GM19193 (cell line): ENCODE measurements around the gene PPP6R3.

Experiments
- POLR2A ChIP-seq: IDR thresholded peaks from 4 replicates; pipeline ENCODE4 v1.6.1; 2011; ENCODE audit not compliant: insufficient read depth, insufficient read length; ENCODE audit errors: extremely low read depth

The PPP6R3 gene

DNA sequence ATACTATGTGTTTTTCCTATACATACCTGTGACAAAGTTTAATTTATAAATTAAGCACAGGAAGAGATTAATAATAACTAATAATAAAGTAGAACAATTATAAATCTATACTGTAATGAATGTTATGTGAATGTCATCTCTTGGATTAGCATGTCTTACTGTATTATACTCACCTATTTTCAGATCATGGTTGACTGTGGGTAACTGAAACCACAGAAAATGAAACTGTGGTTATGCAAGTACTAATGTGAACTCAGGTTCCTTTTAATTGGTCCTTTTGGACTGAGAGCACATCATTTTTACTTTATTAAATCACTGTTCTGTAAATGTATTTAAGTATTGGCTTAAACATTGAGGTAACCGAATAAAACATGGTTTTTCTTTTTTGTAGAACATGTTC is 108.8 kb downstream of the PPP6R3 start:
- no peak for TF ChIP-seq POLR2A

- no peak for TF ChIP-seq POLR2A
Measured at GRCh38 chr11:68570691-68571090, 110.1 kb downstream of the PPP6R3 start.

- no peak for TF ChIP-seq POLR2A
Measured at GRCh38 chr11:68574308-68574707, 113.8 kb downstream of the PPP6R3 start.

GRCh38 chr11:68575025-68575665 is 114.6 kb downstream of the PPP6R3 start:
- TF ChIP-seq POLR2A = no peak

DNA sequence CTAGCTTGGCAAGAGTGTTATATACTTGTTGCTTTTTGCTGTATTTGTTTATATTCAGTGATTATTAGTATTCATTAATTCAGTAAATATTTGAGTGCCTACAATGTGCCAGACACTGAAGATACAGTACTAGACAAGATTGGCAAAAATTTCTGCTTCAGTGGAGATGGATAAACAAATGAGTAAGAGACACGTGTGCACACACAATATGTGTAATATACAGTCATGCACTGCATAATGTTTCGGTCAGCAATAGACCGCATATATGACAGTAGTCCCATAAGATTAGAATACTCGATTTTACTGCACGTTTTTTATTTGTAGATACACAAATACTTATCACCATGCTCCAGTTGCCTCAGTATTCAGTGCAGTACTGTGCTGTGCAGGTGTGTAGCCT is 118.9 kb downstream of the PPP6R3 start:
- TF ChIP-seq POLR2A = no peak

DNA sequence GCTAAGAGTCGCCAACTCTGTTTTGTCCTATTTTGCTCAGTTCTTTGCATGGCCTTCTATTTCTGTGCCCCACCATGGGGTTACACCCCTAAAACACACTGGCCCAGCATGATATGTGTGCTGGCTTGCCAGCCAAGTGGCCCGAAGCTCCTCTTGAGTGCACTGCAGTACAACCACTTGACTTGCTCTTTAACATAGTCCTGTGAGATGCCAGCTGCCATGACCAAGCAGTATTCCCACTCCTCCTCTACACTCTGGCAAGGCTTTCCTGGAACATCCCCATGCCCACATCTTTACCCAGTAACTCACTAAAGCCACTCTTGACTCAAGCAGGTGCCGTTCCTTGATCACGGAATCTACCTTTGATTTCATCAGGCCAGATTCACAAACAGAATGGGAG is 120.9 kb downstream of the PPP6R3 start:
- TF ChIP-seq POLR2A = no peak

GRCh38 chr11:68581901-68582300 is 121.3 kb downstream of the PPP6R3 start:
- TF ChIP-seq POLR2A = no peak

- no peak for TF ChIP-seq POLR2A
Measured at GRCh38 chr11:68582416-68583040, 122.0 kb downstream of the PPP6R3 start.

DNA sequence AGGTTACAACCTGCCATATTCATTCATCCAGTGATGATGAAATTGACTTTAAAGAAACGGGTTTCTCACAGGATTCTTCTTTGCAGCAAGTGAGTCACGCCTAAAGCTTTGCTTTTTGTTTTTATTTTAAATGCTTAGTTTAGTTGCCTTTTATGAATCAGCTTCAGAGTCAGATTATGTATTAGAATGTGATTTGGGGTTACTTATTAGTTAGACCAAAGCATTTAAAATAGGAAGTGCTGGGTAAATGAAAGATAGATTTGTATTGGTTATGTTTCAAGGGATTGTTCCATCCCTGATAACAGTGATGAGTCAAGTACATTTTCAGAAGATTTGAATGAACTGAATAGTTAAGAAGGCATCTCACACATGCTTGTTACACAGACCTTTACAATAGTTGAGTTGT is 122.5 kb downstream of the PPP6R3 start:
- TF ChIP-seq POLR2A = no peak

DNA sequence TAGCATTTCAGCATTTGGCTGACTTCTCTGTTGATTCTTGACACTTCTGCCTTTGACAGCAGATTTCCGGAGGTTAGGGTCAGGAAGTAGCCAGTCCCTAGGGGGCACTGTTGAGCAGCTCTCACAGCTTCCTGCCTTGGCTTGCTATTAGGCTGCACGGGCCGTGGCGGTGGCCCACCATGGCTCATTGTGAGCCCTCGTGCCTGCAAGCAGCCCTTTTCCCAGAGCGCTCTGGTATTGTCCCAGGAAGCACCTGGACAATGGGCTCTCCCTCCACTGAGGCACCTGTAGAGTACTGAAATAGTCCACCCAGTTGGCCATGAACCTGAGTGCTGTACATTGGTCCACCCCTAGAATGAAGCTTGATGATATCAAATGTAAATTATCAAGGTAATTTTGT is 123.5 kb downstream of the PPP6R3 start:
- no peak for TF ChIP-seq POLR2A

GRCh38 chr11:68584991-68585524 is 124.5 kb downstream of the PPP6R3 start:
- TF ChIP-seq POLR2A = no peak

DNA sequence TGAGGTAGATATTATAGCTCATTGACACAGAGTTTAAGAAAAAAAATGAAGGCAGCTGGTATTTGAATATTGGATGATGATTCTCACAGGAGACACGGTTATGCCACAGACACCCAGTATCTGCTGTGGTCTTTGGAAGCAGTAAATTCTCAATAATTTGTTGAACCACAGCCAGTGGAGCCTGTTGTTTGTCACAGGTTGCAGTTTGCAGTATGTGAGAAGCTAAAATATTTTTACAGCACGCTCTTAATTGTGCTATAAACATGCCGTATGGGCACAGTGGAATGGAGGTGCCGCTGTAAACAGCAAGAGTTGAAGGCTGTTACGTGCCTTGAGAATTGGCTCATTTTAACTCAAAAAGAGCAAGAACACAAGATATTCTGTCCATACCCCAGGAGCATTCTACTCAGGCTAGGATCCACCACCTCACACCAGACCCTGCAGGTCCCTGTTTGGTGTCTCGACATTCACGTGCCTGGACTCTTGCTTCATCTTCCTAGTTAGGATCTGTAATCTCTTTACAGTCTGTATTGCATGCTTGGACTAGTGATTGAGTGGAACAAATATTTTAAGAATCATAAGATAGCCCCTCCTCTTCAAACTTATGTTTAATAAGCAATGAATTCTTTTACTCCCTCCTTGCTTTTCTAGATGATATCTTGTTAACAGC is 129.1 kb downstream of the PPP6R3 start:
- TF ChIP-seq POLR2A = no peak

DNA sequence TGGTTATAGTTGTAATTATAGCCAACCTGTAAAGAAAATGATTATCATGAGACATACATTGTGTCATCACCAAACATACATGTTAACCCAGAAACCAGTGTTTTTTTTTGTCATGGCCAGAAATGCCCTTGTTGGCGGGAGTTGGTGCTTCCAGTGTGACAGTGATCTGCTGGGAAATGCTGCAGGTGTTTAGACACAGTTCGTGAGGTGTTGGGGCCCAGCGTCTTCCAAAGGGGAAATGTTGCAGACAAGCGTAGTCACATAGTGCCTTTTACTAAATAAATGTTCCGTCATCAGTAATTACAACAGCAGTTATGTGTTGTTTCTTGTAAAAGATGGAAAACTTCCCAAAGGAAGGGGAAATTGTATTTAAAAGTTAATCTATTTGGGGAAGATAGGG is 131.2 kb downstream of the PPP6R3 start:
- no peak for TF ChIP-seq POLR2A

- no peak for TF ChIP-seq POLR2A
Measured at GRCh38 chr11:68593441-68593840, 132.9 kb downstream of the PPP6R3 start.

GRCh38 chr11:68594123-68594522 is 133.6 kb downstream of the PPP6R3 start:
- no peak for TF ChIP-seq POLR2A

DNA sequence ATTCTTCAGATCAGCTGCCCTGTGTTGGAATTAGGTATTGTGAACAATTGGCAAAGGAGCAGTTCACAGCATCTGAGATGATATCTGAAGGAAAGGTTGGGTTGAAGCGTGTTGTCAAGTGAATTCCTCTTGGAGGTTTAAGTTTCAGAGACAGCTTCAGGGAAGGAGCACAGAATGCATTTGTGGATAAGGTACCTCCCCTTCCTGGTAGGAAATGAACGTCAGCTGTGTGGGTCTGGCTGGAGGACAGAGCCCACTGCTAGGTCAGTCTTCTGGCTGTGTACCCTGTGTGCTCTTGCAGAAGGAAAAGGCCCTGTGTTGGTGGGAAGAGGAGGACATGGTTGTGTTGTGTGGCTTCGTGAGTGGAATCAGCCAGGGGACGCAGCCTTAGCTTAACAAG is 135.7 kb downstream of the PPP6R3 start:
- no peak for TF ChIP-seq POLR2A
